Prostate gland (tissue), 2 donors: ENCODE data around the gene IFNL3.

Experiments used
- CTCF ChIP-seq, 4 experiments: fragments of 200-600 bp in 2 of 4; fragments of 450-650 bp in 2 of 4; sonication (generic) in 2 of 4; IDR thresholded peaks; 1 replicate in 3 of 4; 2 replicates in 1 of 4; pipeline ENCODE4 v1.5.1; 2016 to 2019; ENCODE audit warnings: antibody characterized with exemption in 4 of 4, mild to moderate bottlenecking in 2 of 4, moderate library complexity in 2 of 4
- POLR2A ChIP-seq: fragments of 450-650 bp; IDR thresholded peaks from one replicate; pipeline ENCODE4 v1.6.1; 2016; ENCODE audit warnings: antibody characterized with exemption, mild to moderate bottlenecking
- POLR2AphosphoS5 ChIP-seq: sonication (generic); formaldehyde crosslinking; IDR thresholded peaks from one replicate; pipeline ENCODE4 v1.6.1; 2017; ENCODE audit warnings: antibody characterized with exemption

- TF ChIP-seq CTCF (IDR thresholded peaks at IDR 0.05) (no peak), POLR2A (no peak), POLR2AphosphoS5 (no peak)
Measured at GRCh38 chr19:39194832-39195542, 49.8 kb downstream of the IFNL3 start.
